NB4 (cell line): ENCODE results near the gene IL17RA.

Experiments used
- CTCF ChIP-seq: IDR thresholded peaks from one replicate; pipeline ENCODE4 v1.5.1; 2012; ENCODE audit warnings: low read depth, low read length
- MAX ChIP-seq: IDR thresholded peaks from 2 replicates; pipeline ENCODE4 v1.6.1; 2011; ENCODE audit warnings: low read depth, low read length

- TF ChIP-seq MAX (no peak), CTCF (no peak)
Observed at GRCh38 chr22:17114173-17114897, 29.5 kb downstream of the IL17RA start.
